Gastrocnemius medialis (tissue), 4 donors: ENCODE data around the gene ZBED1. TPM values are rescaled to one million over a fixed set of nuclear protein-coding genes. Genes with fewer than 3 reads are reported as not detected.

Source experiments
- ATAC-seq, 2 donors: fragments of 150-250 bp; one replicate each; pipeline ENCODE4 v1.9.1; 2016
- DNase-seq, 2 donors: peaks; one replicate each; pipeline ENCODE4 v3.0.0-alpha.2; 2019
- H3K27ac ChIP-seq, 4 donors: fragments of 200-600 bp; sonication (generic); 1 replicate in 1 of 4; 2 replicates in 3 of 4; pipeline ENCODE4 v1.5.1; 2016 to 2018; ENCODE audit warnings: mild to moderate bottlenecking in 2 of 4, moderate library complexity in 1 of 4
- H3K27me3 ChIP-seq, 3 donors: fragments of 200-600 bp; sonication (generic) in 2 of 3; 1 replicate in 1 of 3; 2 replicates in 2 of 3; pipeline versions ENCODE4 v1.5.1 to v1.6.0; 2016 to 2019; ENCODE audit warnings: mild to moderate bottlenecking in 1 of 3, moderate library complexity in 1 of 3
- H3K36me3 ChIP-seq, 2 donors: fragments of 200-600 bp; sonication (generic) in 1 of 2; one replicate each; pipeline ENCODE4 v1.5.1; 2017 to 2018
- H3K4me1 ChIP-seq, 2 donors: fragments of 200-600 bp; sonication (generic) in 1 of 2; one replicate each; pipeline ENCODE4 v1.5.1; 2016 to 2017; ENCODE audit warnings: mild to moderate bottlenecking in 2 of 2
- H3K4me3 ChIP-seq, 4 donors: fragments of 200-600 bp; sonication (generic) in 3 of 4; 1 replicate in 1 of 4; 2 replicates in 3 of 4; pipeline ENCODE4 v1.5.1; 2016 to 2019; ENCODE audit warnings: mild to moderate bottlenecking in 2 of 4
- H3K9me3 ChIP-seq, 3 donors: fragments of 200-600 bp; sonication (generic) in 2 of 3; 1 replicate in 1 of 3; 2 replicates in 2 of 3; pipeline ENCODE4 v1.5.1; 2016 to 2019
- POLR2A ChIP-seq, 2 donors: fragments of 450-650 bp; IDR thresholded peaks; one replicate each; pipeline ENCODE4 v1.6.1; 2017; ENCODE audit warnings: antibody characterized with exemption in 2 of 2, mild to moderate bottlenecking in 2 of 2, moderate library complexity in 2 of 2
- in situ Hi-C, 4 donors: fragments of 200-750 bp; cut with MboI; loops; one replicate each; pipeline versions ENCODE4 v1.15.0 to v1.8.0; 2017; ENCODE audit warnings: low sequenced_read_pairs in 4 of 4
- intact Hi-C: fragments of 100-400 bp; cut with DNase I; formaldehyde crosslinking; loops from one replicate; pipeline ENCODE4 v1.15.1; 2023; ENCODE audit warnings: low total_unique reads
- total RNA-seq, 4 donors: library from RNA; depleted of rRNA; stranded (reverse); fragments of >200 nt; gene quantifications; one replicate each; pipeline versions ENCODE4 v1.1.0 to v1.2.3, GENCODE V29; 2016
- TF ChIP-seq, protein P1 (sequence below), 5 experiments: fragments of 450-650 bp in 3 of 5; fragments of 200-600 bp in 2 of 5; sonication (generic) in 2 of 5; IDR thresholded peaks in 4 of 5; conservative IDR thresholded peaks in 1 of 5; 1 replicate in 4 of 5; 2 replicates in 1 of 5; pipeline ENCODE4 v1.5.1; 2016 to 2019; ENCODE audit warnings: antibody characterized with exemption in 5 of 5, mild to moderate bottlenecking in 3 of 5, moderate library complexity in 3 of 5

Gene ZBED1
- total RNA-seq, 4 donors from 2014 or later = 76.8 to 191 (median 131) TPM

DNA sequence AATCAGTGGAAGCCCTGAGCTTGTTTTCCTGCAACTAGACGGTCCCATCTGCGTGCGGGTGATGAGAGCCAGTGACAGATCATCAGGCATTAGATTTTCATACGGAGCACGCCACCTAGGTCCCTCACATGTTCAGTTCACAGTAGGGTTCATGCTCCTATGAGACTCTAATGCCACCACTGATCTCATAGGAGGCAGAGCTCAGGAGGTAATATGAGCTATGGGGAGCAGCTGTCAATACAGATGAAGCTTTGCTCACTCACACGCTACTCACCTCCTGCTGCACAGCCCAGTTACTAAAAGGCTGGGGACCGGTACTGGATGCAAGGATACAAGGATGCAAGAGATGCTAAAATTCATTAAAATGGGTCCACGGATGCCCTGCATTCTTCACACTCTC lies 61.2 kb downstream of the ZBED1 start:
- ATAC-seq = no peak
- intact Hi-C loops = no loop called here
- in situ Hi-C loops = loop anchor here in 1 of 4 donors (10.0 kb wide), 1 partner anchor 55 kb away; no protein-coding TSS in a partner anchor

More for the DNA sequence above, 61.2 kb downstream of the ZBED1 start:
- Histone ChIP-seq H3K27me3 (no peaks in the 10 kb centered on the region), H3K4me1 (no peaks in the 10 kb centered on the region), H3K9me3 (no peaks in the 10 kb centered on the region), H3K36me3 (no peaks in the 10 kb centered on the region), H3K4me3 (no peak overlapping the region), H3K27ac (no peak overlapping the region)
- DNase-seq = no peak
- no peak for TF ChIP-seq POLR2A (IDR thresholded peaks at IDR 0.05)
- TF ChIP-seq, protein P1, sequence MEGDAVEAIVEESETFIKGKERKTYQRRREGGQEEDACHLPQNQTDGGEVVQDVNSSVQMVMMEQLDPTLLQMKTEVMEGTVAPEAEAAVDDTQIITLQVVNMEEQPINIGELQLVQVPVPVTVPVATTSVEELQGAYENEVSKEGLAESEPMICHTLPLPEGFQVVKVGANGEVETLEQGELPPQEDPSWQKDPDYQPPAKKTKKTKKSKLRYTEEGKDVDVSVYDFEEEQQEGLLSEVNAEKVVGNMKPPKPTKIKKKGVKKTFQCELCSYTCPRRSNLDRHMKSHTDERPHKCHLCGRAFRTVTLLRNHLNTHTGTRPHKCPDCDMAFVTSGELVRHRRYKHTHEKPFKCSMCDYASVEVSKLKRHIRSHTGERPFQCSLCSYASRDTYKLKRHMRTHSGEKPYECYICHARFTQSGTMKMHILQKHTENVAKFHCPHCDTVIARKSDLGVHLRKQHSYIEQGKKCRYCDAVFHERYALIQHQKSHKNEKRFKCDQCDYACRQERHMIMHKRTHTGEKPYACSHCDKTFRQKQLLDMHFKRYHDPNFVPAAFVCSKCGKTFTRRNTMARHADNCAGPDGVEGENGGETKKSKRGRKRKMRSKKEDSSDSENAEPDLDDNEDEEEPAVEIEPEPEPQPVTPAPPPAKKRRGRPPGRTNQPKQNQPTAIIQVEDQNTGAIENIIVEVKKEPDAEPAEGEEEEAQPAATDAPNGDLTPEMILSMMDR (IDR thresholded peaks at IDR 0.05 in 4 of 5, conservative IDR thresholded peaks at IDR 0.05 in 1 of 5) = no peak

Other genes starting within 250 kb of the ZBED1 start
- gene DHRSX, start within 50 bp of the ZBED1 start, total RNA-seq = 10 to 100 TPM in 3 of 4 donors, 1 to 10 TPM in 1; 9.8 to 31.1 (median 13.6) TPM
- 100 to 1,000 TPM; 110 to 207 (median 133) TPM for gene CD99, start 190.3 kb upstream of the ZBED1 start, total RNA-seq